GM18520 (cell line): ENCODE measurements around the gene SCD.

Experiments
- ATAC-seq: cut with Tn5 transposase; IDR thresholded peaks from one replicate; pipeline ENCODE4 v1.9.1; 2021; ENCODE audit not compliant: unreplicated experiment

Gene SCD

DNA sequence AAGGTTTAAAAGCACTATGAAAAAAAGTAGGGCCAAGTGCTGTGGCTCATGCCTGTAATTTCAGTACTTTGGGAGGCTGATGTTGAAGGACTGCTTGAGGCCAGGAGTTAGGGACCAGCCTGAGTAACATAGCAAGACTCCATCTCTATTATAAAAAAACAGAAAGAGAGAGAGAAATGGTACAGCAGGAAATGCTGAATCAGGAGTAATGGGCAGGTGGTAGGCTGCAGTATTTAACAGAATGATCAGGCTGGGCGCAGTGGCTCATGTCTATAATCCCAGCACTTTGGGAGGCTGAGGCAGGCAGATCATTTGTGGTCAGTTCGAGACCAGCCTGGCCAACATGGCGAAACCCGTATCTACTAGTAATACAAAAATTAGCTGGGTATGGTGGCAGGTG lies 49.6 kb downstream of the SCD start:
- ATAC-seq, result no peak

GRCh38 chr10:100401631-100402328 lies 54.7 kb downstream of the SCD start:
- no peak for ATAC-seq

GRCh38 chr10:100403734-100404133 lies 56.7 kb downstream of the SCD start:
- ATAC-seq, result no peak

GRCh38 chr10:100413173-100413572 lies 66.1 kb downstream of the SCD start:
- no peak for ATAC-seq
